Endothelial cell of umbilical vein (primary cell): ENCODE data around the gene EPN1. TPM values are rescaled to one million over a fixed set of nuclear protein-coding genes. Genes with fewer than 3 reads are reported as not detected.

Experiments
- BruUV-seq: library from RNA; stranded (reverse); fragments of 400-500 nt; replicated peaks from 2 replicates; lab custom pipeline; 2021; lab: Mats Ljungman, UMichigan
- CTCF ChIA-PET: fragments of 300-600, 350-600 bp; sonication (Branson Sonifier 250); formaldehyde crosslinking; loops from one replicate; lab custom pipeline; 2021; ENCODE audit warnings: antibody characterized with exemption, inconsistent platforms; lab: Charles Lee
- POLR2A ChIA-PET: fragments of 300-600, 350-600 bp; sonication (Branson Sonifier 250); formaldehyde crosslinking; loops from one replicate; lab custom pipeline; 2021; ENCODE audit warnings: antibody characterized with exemption, inconsistent platforms; lab: Charles Lee
- DNase-seq: peaks from one replicate; pipeline ENCODE4 v3.0.0-alpha.2; 2011; ENCODE audit warnings: low read depth, low spot score
- FAIRE-seq: peaks from 2 replicates; lab custom pipeline; 2011; peaks lifted over from hg19 to GRCh38; lab: Jason Lieb, UNC
- H2AFZ ChIP-seq: 2 replicates; pipeline ENCODE4 v1.6.0; 2012; ENCODE audit warnings: low read depth, low read length, control low read depth, inconsistent platforms
- H3K27ac ChIP-seq: 2 replicates; pipeline ENCODE4 v1.5.1; 2011; ENCODE audit warnings: low read depth, mild to moderate bottlenecking, control low read depth, low read length, moderate library complexity; ENCODE audit not compliant: insufficient read depth
- H3K27me3 ChIP-seq, 2 experiments: 2 replicates each; pipeline versions ENCODE4 v1.6.0 to v1.6.1; 2011; ENCODE audit warnings: low read length in 2 of 2, mixed read lengths in 1 of 2; ENCODE audit not compliant: control insufficient read depth in 2 of 2, insufficient read depth in 2 of 2
- H3K36me3 ChIP-seq, 2 experiments: 2 replicates in 1 of 2; 3 replicates in 1 of 2; pipeline ENCODE4 v1.5.1; 2011; ENCODE audit warnings: low read length in 2 of 2, mild to moderate bottlenecking in 1 of 2, moderate library complexity in 1 of 2; ENCODE audit not compliant: control insufficient read depth in 2 of 2, insufficient read depth in 2 of 2; ENCODE audit errors: extremely low read depth in 1 of 2
- H3K4me1 ChIP-seq: 3 replicates; pipeline ENCODE4 v1.5.1; 2011; ENCODE audit warnings: mild to moderate bottlenecking, low read length; ENCODE audit not compliant: control insufficient read depth, insufficient read depth; ENCODE audit errors: extremely low read depth
- H3K4me2 ChIP-seq: 2 replicates; pipeline ENCODE4 v1.6.1; 2011; ENCODE audit warnings: low read length, control low read depth, mixed read lengths; ENCODE audit not compliant: insufficient read depth
- H3K4me3 ChIP-seq, 3 experiments: fragments of 200-600 bp in 1 of 3; sonication (generic), shearing (Covaris generic) in 1 of 3; replicated peaks in 1 of 3; 2 replicates each; pipeline ENCODE4 v1.5.1; 2011 to 2016; ENCODE audit warnings: control low read depth in 3 of 3, low read length in 3 of 3, mild to moderate bottlenecking in 2 of 3, inconsistent platforms in 1 of 3, low read depth in 1 of 3, moderate library complexity in 1 of 3; ENCODE audit not compliant: insufficient read depth in 1 of 3
- H3K79me2 ChIP-seq: 2 replicates; pipeline ENCODE4 v1.6.0; 2012; ENCODE audit warnings: low read length, inconsistent platforms; ENCODE audit not compliant: control insufficient read depth, insufficient read depth
- H3K9ac ChIP-seq: replicated peaks from 2 replicates; pipeline ENCODE3; 2011; ENCODE audit warnings: low read length, control low read depth; ENCODE audit not compliant: insufficient read depth; ENCODE audit errors: extremely low read depth
- H3K9me1 ChIP-seq: replicated peaks from 3 replicates; pipeline ENCODE4 v1.6.0; 2011; ENCODE audit warnings: mild to moderate bottlenecking, low read length; ENCODE audit not compliant: control insufficient read depth, insufficient read depth; ENCODE audit errors: extremely low read depth
- H3K9me3 ChIP-seq: replicated peaks from 2 replicates; pipeline ENCODE4 v1.5.1; 2012; ENCODE audit warnings: low read length, inconsistent platforms; ENCODE audit not compliant: control insufficient read depth, insufficient read depth
- H4K20me1 ChIP-seq: replicated peaks from 2 replicates; pipeline ENCODE3; 2011; ENCODE audit warnings: mild to moderate bottlenecking, low read length; ENCODE audit not compliant: control insufficient read depth, insufficient read depth; ENCODE audit errors: extremely low read depth
- EZH2 ChIP-seq: IDR thresholded peaks from 2 replicates; pipeline ENCODE4 v1.6.1; 2012; ENCODE audit warnings: borderline replicate concordance, low read depth, mild to moderate bottlenecking, moderate library complexity, low read length, inconsistent platforms; ENCODE audit not compliant: severe bottlenecking
- FOS ChIP-seq: IDR thresholded peaks from 2 replicates; pipeline ENCODE4 v1.6.1; 2011; ENCODE audit warnings: mild to moderate bottlenecking, low read length, moderate library complexity, borderline replicate concordance; ENCODE audit not compliant: insufficient read depth
- GATA2 ChIP-seq: IDR thresholded peaks from 2 replicates; pipeline ENCODE4 v1.7.0; 2011; ENCODE audit warnings: low read depth, mild to moderate bottlenecking, moderate library complexity, mixed read lengths, low read length; ENCODE audit not compliant: insufficient read length, insufficient read depth
- JUN ChIP-seq: IDR thresholded peaks from 2 replicates; pipeline ENCODE4 v1.6.1; 2011; ENCODE audit warnings: borderline replicate concordance, low read depth; ENCODE audit not compliant: insufficient read length, insufficient read depth
- MAX ChIP-seq: IDR thresholded peaks from 2 replicates; pipeline ENCODE4 v1.6.1; 2011; ENCODE audit not compliant: insufficient read depth, insufficient read length
- MYC ChIP-seq: IDR thresholded peaks from one replicate; pipeline ENCODE4 v1.6.1; 2011; ENCODE audit warnings: mild to moderate bottlenecking, low read depth, low read length
- POLR2A ChIP-seq: IDR thresholded peaks from 2 replicates; pipeline ENCODE4 v1.6.1; 2012; ENCODE audit warnings: low read depth, mild to moderate bottlenecking, control low read depth, low read length
- POLR2AphosphoS5 ChIP-seq: IDR thresholded peaks from 2 replicates; pipeline ENCODE4 v1.6.1; 2012; ENCODE audit warnings: low read depth, mild to moderate bottlenecking, control low read depth, low read length, moderate library complexity; ENCODE audit not compliant: insufficient read depth
- dilution Hi-C: fragments of 300-500 bp; cut with MboI; formaldehyde crosslinking; loops from one replicate; pipeline ENCODE4 v1.15.0; 2019; ENCODE audit warnings: low sequenced_read_pairs; ENCODE audit not compliant: extremely low pct_ligation_motif_present
- intact Hi-C: fragments of 100-400 bp; cut with micrococcal nuclease; formaldehyde crosslinking; loops from one replicate; pipeline ENCODE4 v1.10.0; 2022
- polyA plus RNA-seq, 4 experiments: library from polyadenylated mRNA; depleted of rRNA in 3 of 4; stranded (reverse) in 3 of 4; unstranded in 1 of 4; fragments of >200 nt; gene quantifications; 2 replicates each; pipeline versions ENCODE4 v1.2.1 to v1.2.3, GENCODE V29; 2011 to 2012; ENCODE audit warnings: missing spikeins in 1 of 4
- total RNA-seq: library from RNA; stranded (reverse); gene quantifications from 2 replicates; pipeline ENCODE4 v1.2.3, GENCODE V29; 2021
- TF ChIP-seq, protein P1 (sequence below), 2 donors: IDR thresholded peaks; 1 replicate in 1 of 2; 2 replicates in 1 of 2; pipeline ENCODE4 v1.5.1; 2011; ENCODE audit warnings: low read length in 2 of 2, mild to moderate bottlenecking in 2 of 2, moderate library complexity in 2 of 2, control low read depth in 1 of 2, inconsistent platforms in 1 of 2, low read depth in 1 of 2; ENCODE audit not compliant: insufficient read depth in 1 of 2; ENCODE audit errors: extremely low read depth in 1 of 2

Gene EPN1
- total and polyA plus RNA-seq, 2 donors (not counting 3 experiments of a cell fraction or from before 2014, with no cell fraction given): 87.2 to 138 TPM

DNA sequence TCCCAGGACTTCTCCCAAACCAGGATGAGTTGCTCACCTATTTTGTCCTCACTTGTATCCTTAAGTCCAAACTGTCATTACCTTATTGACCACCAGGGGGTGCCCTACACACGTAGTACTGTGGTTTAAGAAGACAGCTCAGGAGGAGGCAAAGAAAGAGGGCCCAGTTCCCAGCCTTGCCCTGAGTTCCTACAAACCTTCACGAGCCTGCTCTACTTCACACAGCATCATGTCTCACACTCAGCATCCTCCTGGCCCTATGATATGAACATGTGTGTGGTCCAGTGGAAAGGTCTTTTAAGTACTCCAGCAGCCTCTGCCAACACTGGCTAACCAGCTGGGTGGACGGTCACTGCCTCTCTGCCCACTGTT, 42.6 kb upstream of the EPN1 start:
- ChIA-PET POLR2A (interaction anchor here (0.6 to 1.8 kb wide), 2 partner anchors 10 to 11 kb away, joined by 3 to 4 read pairs; partner anchors contain the start of gene ZNF581), CTCF (interaction anchor here (0.6 to 3.3 kb wide), 48 partner anchors 8 to 719 kb away, joined by 3 to 86 read pairs (median 6); partner anchors contain the start of genes CCDC106, FIZ1, ISOC2 and NAT14)
- Histone ChIP-seq H3K4me2 (no peak overlapping the region), H3K9me1 (no peaks in the 10 kb centered on the region), H3K27me3 (no peaks in the 10 kb centered on the region), H3K4me3 (no peak overlapping the region), H3K9ac (no peak overlapping the region), H3K27ac (no peak overlapping the region), H3K36me3 (no peaks in the 10 kb centered on the region), H2AFZ (peak overlapping the region; percentile 41), H3K4me1 (peaks cover 12% of the 10 kb centered on the region), H4K20me1 (no peaks in the 10 kb centered on the region), H3K79me2 (peaks cover 21% of the 10 kb centered on the region), H3K9me3 (no peaks in the 10 kb centered on the region)
- no TSS peak for BruUV-seq
- FAIRE-seq (peak; percentile 97), DNase-seq (peak; percentile 91)
- dilution Hi-C loops (no loop called here), intact Hi-C loops (loop anchor here (1.0 to 5.0 kb wide), 4 partner anchors 21 to 490 kb away; no protein-coding TSS in a partner anchor)
- no peak for TF ChIP-seq GATA2
- TF ChIP-seq, protein P1, sequence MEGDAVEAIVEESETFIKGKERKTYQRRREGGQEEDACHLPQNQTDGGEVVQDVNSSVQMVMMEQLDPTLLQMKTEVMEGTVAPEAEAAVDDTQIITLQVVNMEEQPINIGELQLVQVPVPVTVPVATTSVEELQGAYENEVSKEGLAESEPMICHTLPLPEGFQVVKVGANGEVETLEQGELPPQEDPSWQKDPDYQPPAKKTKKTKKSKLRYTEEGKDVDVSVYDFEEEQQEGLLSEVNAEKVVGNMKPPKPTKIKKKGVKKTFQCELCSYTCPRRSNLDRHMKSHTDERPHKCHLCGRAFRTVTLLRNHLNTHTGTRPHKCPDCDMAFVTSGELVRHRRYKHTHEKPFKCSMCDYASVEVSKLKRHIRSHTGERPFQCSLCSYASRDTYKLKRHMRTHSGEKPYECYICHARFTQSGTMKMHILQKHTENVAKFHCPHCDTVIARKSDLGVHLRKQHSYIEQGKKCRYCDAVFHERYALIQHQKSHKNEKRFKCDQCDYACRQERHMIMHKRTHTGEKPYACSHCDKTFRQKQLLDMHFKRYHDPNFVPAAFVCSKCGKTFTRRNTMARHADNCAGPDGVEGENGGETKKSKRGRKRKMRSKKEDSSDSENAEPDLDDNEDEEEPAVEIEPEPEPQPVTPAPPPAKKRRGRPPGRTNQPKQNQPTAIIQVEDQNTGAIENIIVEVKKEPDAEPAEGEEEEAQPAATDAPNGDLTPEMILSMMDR (IDR thresholded peaks at IDR 0.05; ENCODE audit: extremely low read depth in 1 of 2, insufficient read depth in 1 of 2, low read depth in 1 of 2, low read length in 2 of 2): peak; percentile 67 to 75

GRCh38 chr19:55633861-55634260, 41.2 kb upstream of the EPN1 start:
- Histone ChIP-seq H3K4me1 (peaks cover 12% of the 10 kb centered on the region), H3K9ac (no peak overlapping the region), H3K9me3 (no peaks in the 10 kb centered on the region), H3K4me3 (no peak overlapping the region), H4K20me1 (no peaks in the 10 kb centered on the region), H3K9me1 (no peaks in the 10 kb centered on the region), H2AFZ (peak overlapping the region; percentile 72), H3K36me3 (no peaks in the 10 kb centered on the region), H3K79me2 (peaks cover 22% of the 10 kb centered on the region), H3K27ac (no peak overlapping the region), H3K4me2 (peak overlapping the region; percentile 96), H3K27me3 (no peaks in the 10 kb centered on the region)
- TF ChIP-seq FOS (no peak), POLR2A (no peak), EZH2 (no peak), GATA2 (no peak), MYC (no peak), MAX (no peak), JUN (no peak), POLR2AphosphoS5 (no peak)
- TF ChIP-seq, protein P1 (IDR thresholded peaks at IDR 0.05; ENCODE audit: extremely low read depth in 1 of 2, insufficient read depth in 1 of 2, low read depth in 1 of 2, low read length in 2 of 2): no peak
- no peak for FAIRE-seq
- BruUV-seq: no TSS peak
- no peak for DNase-seq
- CTCF ChIA-PET: interaction anchor here (0.6 to 3.3 kb wide), 15 partner anchors 9 to 1474 kb away, joined by 3 to 86 read pairs (median 14); partner anchors contain the start of genes LENG1, U2AF2, UBE2S and ZNF581
- intact Hi-C loops: loop anchor here (5.0 kb wide), 1 partner anchor 492 kb away; no protein-coding TSS in a partner anchor
- dilution Hi-C loops: no loop called here
- POLR2A ChIA-PET: interaction anchor here (0.7 to 1.8 kb wide), 2 partner anchors 8 to 1654 kb away, joined by 3 to 4 read pairs; no protein-coding TSS in a partner anchor
